Kidney (tissue), 14 donors: ENCODE data around the gene BIN1. TPM values are rescaled to one million over a fixed set of nuclear protein-coding genes. Genes with fewer than 3 reads are reported as not detected.

Experiments
- DNase-seq, 5 donors: peaks; one replicate each; pipeline ENCODE4 v3.0.0-alpha.2; 2013 to 2020
- FAIRE-seq: peaks from 2 replicates; lab custom pipeline; 2012; peaks lifted over from hg19 to GRCh38; lab: Jason Lieb, UNC
- H3K27ac ChIP-seq, 2 donors: one replicate each; pipeline ENCODE4 v1.7.0; 2013; ENCODE audit warnings: low read depth in 2 of 2, low read length in 2 of 2, inconsistent platforms in 1 of 2
- H3K27me3 ChIP-seq: one replicate; pipeline ENCODE4 v1.7.1; 2013; ENCODE audit warnings: low read length, inconsistent platforms; ENCODE audit not compliant: control insufficient read depth, insufficient read depth
- H3K36me3 ChIP-seq, 3 donors: one replicate each; pipeline versions ENCODE4 v1.7.0 to v1.7.1; 2013; ENCODE audit warnings: low read length in 3 of 3, control low read depth in 1 of 3, inconsistent platforms in 1 of 3; ENCODE audit not compliant: insufficient read depth in 3 of 3, control insufficient read depth in 2 of 3
- H3K4me1 ChIP-seq, 3 donors: one replicate each; pipeline versions ENCODE4 v1.7.0 to v1.7.1; 2013; ENCODE audit warnings: low read length in 3 of 3, inconsistent platforms in 1 of 3, low read depth in 1 of 3; ENCODE audit not compliant: control insufficient read depth in 2 of 3, insufficient read depth in 2 of 3
- H3K4me3 ChIP-seq, 3 donors: one replicate each; pipeline versions ENCODE4 v1.7.0 to v1.8.1; 2013; ENCODE audit warnings: low read length in 3 of 3, control low read depth in 1 of 3, inconsistent platforms in 1 of 3
- H3K9ac ChIP-seq, 3 donors: one replicate each; pipeline versions ENCODE4 v1.7.0 to v1.7.1; 2013; ENCODE audit warnings: low read length in 3 of 3, control low read depth in 1 of 3, inconsistent platforms in 1 of 3
- H3K9me3 ChIP-seq, 3 donors: one replicate each; pipeline versions ENCODE4 v1.7.0 to v1.7.1; 2013; ENCODE audit warnings: low read length in 3 of 3, control low read depth in 1 of 3, inconsistent platforms in 1 of 3; ENCODE audit not compliant: control insufficient read depth in 2 of 3, insufficient read depth in 1 of 3
- intact Hi-C: fragments of 100-400 bp; cut with DNase I; formaldehyde crosslinking; loops from one replicate; pipeline ENCODE4 v1.11.1; 2022
- polyA plus RNA-seq: library from polyadenylated mRNA; stranded (reverse); fragments of 350-450 nt; fragmentation: Illumina TruSeq; extraction: RNeasy Lipid Tissue Mini Kit (QIAGEN cat#74804); gene quantifications from one replicate; pipeline ENCODE4 v1.2.3, GENCODE V29; 2014; ENCODE audit warnings: low read depth, low replicate concordance; ENCODE audit not compliant: insufficient read depth
- total RNA-seq: library from RNA; stranded (reverse); fragmentation: NEBNext Ultra II Directional; extraction: Animal tissue kit (Norgen Biotek cat#: 25700); gene quantifications from one replicate; pipeline ENCODE4 v1.2.1, GENCODE V29; 2021
- TF ChIP-seq, protein P1 (sequence below): IDR thresholded peaks from 3 replicates; pipeline ENCODE4 v1.5.1; 2012; ENCODE audit warnings: mild to moderate bottlenecking, moderate library complexity, borderline replicate concordance; ENCODE audit not compliant: insufficient read depth; ENCODE audit errors: extremely low read depth
- donor health status: control.
- donor health status: control.
- donor health status: control.
- donor health status: control.
- donor health status: control.
- donor health status: DM: yes; HTN: yes; CAD: no.
- donor health status: Normal renal cell carcinoma (clear cell type).

Gene BIN1
- total and polyA plus RNA-seq, 2 donors from 2014 or later: 121 to 167 TPM

DNA sequence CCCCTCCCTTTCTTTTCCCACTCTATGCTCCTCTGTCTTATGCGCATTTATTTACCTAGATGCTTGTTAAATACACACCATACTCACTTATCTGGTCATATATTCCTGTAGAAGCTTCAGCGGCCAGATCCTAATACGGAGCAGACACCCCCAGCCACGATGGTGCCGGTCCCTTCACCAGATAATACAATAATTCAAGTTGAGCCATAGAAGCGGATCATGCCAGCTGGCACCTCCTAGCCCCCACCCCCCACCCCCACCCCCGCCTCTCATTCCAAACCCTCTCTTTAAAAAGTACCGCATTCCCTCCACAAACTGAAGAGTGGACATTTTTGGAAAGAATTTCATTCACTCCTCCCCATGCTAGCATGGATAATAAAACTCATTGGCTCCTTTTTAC, 95.2 kb downstream of the BIN1 start:
- Histone ChIP-seq H3K9ac (no peak overlapping the region), H3K36me3 (no peaks in the 10 kb centered on the region), H3K9me3 (no peaks in the 10 kb centered on the region), H3K4me3 (no peak overlapping the region), H3K27me3 (no peaks in the 10 kb centered on the region), H3K4me1 (peaks cover 0 to 5% (median 0%) of the 10 kb centered on the region in 3 donors), H3K27ac (no peak overlapping the region)
- TF ChIP-seq, protein P1, sequence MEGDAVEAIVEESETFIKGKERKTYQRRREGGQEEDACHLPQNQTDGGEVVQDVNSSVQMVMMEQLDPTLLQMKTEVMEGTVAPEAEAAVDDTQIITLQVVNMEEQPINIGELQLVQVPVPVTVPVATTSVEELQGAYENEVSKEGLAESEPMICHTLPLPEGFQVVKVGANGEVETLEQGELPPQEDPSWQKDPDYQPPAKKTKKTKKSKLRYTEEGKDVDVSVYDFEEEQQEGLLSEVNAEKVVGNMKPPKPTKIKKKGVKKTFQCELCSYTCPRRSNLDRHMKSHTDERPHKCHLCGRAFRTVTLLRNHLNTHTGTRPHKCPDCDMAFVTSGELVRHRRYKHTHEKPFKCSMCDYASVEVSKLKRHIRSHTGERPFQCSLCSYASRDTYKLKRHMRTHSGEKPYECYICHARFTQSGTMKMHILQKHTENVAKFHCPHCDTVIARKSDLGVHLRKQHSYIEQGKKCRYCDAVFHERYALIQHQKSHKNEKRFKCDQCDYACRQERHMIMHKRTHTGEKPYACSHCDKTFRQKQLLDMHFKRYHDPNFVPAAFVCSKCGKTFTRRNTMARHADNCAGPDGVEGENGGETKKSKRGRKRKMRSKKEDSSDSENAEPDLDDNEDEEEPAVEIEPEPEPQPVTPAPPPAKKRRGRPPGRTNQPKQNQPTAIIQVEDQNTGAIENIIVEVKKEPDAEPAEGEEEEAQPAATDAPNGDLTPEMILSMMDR: no peak
- intact Hi-C loops: no loop called here
- no peak for FAIRE-seq
- DNase-seq: no peak

DNA sequence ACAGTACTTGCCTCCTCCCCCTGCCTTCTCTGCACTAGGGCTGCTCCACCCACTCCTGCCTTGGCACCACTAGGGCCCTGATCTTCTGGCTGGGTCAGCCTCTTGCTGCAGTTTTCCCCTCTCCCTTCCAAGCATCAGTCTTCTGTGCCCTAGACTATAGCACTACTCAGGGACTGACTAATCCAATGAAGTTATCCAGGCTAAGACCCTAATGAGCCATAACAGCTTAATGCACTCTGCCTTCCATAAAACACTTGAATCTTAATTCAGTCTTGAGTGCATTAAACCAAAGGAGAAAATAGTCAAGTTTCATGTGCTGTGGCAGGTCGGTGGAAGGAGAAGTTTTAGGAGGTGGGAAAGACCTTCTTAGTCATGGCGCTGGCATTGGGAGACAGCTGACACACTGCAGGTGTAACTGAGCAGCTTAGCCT, 95.7 kb downstream of the BIN1 start:
- Histone ChIP-seq H3K36me3 (no peaks in the 10 kb centered on the region), H3K27ac (no peak overlapping the region), H3K4me3 (no peak overlapping the region), H3K9ac (no peak overlapping the region), H3K27me3 (no peaks in the 10 kb centered on the region), H3K4me1 (peaks cover 0 to 5% (median 0%) of the 10 kb centered on the region in 3 donors), H3K9me3 (no peaks in the 10 kb centered on the region)
- TF ChIP-seq, protein P1: no peak
- peak in 2 of 5 donors; percentile 48 to 77 for DNase-seq
- no peak for FAIRE-seq
- intact Hi-C loops: no loop called here

DNA sequence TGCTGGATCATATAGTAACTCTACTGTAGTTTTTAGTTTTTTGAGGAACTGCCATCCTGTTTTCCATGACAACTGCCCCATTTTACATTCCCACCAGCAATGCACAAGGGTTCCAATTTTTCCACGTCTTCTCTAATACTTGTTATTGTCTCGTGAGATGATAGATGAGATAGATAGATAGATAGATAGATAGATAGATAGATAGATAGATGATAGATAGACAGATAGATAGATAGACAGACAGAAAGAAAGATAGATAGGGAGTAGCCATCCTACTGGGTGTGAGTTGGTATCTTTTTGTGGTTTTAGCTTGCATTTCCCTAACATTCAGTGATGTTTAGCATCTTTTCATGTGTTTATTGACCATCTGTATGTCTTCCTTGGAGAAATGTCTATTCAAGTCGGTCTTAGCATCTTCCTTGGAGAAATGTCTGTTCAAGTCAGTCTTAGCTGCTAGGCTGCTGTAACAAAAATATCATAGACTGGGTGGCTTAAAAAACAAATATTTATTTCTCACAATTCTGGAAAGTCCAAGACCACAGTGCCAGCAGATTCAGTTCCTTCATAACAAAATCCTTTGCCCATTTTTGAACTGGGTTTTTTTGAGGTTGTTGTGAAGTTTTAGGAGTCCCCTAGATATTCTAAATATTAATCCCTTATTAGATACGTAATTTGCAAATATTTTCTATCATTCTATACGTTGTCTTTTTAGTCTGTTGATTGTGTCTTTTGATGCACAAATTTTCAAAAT, 98.5 kb downstream of the BIN1 start:
- Histone ChIP-seq H3K9me3 (no peaks in the 10 kb centered on the region), H3K4me3 (no peak overlapping the region), H3K36me3 (no peaks in the 10 kb centered on the region), H3K27ac (no peak overlapping the region), H3K4me1 (peaks cover 0 to 5% (median 0%) of the 10 kb centered on the region in 3 donors), H3K27me3 (no peaks in the 10 kb centered on the region), H3K9ac (no peak overlapping the region)
- no peak for FAIRE-seq
- TF ChIP-seq, protein P1: no peak
- intact Hi-C loops: no loop called here
- no peak for DNase-seq
